ENCODE results near the gene TEAD1.

The TEAD1 gene

DNA sequence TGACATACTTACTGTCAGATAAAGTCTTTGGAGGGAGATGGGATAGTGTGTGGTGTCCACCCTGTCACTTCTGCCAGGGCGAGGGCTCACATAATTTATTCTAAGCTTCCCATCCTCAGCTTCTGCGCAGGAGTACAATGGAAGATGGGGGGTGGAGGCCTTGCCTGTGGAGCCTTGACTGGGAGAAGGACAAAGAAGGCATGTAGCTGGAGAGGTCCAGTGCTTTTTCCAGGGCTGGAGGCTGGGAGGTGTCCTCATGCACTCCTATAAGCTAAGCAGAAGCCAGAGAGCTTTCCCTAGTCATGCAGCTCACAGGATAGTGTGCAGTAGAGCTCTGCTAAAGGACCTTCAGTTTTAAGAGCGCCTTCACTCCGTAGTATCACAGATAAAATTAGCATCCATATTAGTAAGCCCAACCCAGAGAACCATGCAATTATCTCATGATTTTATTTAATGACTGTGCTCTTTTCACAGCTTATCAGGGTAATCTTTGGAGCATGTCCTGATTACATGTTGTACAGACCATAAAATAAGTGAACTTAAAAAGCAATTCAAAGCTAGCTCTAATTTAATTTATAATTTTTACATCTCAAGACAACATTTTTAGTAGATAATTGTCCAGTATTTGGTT, 148.3 kb downstream of the TEAD1 start:
- TF ChIP-seq, protein P1, sequence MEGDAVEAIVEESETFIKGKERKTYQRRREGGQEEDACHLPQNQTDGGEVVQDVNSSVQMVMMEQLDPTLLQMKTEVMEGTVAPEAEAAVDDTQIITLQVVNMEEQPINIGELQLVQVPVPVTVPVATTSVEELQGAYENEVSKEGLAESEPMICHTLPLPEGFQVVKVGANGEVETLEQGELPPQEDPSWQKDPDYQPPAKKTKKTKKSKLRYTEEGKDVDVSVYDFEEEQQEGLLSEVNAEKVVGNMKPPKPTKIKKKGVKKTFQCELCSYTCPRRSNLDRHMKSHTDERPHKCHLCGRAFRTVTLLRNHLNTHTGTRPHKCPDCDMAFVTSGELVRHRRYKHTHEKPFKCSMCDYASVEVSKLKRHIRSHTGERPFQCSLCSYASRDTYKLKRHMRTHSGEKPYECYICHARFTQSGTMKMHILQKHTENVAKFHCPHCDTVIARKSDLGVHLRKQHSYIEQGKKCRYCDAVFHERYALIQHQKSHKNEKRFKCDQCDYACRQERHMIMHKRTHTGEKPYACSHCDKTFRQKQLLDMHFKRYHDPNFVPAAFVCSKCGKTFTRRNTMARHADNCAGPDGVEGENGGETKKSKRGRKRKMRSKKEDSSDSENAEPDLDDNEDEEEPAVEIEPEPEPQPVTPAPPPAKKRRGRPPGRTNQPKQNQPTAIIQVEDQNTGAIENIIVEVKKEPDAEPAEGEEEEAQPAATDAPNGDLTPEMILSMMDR (conservative IDR thresholded peaks at IDR 0.05; ENCODE audit: low read length): no peak
- no peak for DNase-seq (ENCODE audit: low read depth)
- no peak overlapping the region for H3K4me3 ChIP-seq (ENCODE audit: low read length)

DNA sequence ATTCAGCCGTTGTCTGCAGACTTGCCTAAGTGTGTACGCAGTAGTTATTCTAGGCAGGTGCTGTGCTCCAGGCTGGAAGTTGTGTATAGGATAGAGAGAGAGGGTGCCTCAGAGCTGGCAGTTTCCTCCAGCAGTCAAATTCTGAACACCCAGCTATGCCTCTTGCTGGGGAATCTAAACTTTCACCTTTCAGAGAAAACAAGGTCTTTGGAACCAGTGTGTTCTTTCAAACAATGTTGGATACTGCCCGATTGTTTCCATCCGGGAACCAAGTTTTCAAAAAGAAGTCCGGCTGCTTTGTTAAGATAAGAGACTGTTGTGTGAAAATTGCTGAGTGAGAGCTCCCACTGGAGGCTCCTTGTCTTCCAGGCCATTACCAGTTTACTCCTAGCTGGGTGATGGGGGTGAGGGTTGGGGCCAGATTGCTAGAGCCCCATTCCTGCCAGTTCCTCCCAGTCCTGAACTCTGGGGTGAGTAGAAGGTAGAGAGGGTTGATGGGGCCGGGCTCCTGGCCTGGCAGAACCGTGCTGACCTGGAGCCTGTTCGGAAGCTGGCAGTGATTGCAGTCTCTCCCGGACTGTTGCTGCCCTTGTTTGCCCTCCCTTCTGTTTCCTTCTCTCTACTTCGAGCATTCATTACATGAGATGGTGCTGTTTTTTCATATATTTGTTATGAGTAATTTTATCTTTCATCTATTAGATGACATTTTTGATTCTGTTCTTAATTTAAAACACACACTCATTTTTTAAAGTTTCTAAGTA, 150.2 kb downstream of the TEAD1 start:
- DNase-seq (ENCODE audit: low read depth): no peak
- TF ChIP-seq, protein P1 (conservative IDR thresholded peaks at IDR 0.05; ENCODE audit: low read length): no peak
- H3K4me3 ChIP-seq (ENCODE audit: low read length): no peak overlapping the region

DNA sequence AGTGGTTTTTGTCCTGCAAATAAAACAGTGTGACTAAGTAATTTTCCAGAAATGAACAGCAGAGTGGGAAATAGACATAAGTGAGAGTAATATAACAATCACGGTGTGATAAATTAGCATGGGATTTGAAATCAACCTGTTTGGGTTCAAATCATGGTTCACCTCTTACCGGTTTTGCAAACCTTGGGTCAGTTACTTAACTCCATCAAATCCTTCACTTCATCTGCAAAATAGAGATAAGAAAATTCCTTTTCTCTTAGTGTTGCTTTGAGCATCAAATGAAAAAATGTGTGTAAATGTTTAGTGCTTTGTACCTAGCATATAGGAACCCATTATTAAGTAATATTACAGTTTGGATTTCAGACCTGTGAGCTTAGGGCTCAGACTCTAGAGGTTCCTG, 152.2 kb downstream of the TEAD1 start:
- no peak overlapping the region for H3K4me3 ChIP-seq (ENCODE audit: low read length)
- no peak for DNase-seq (ENCODE audit: low read depth)
- TF ChIP-seq, protein P1 (conservative IDR thresholded peaks at IDR 0.05; ENCODE audit: low read length): no peak

DNA sequence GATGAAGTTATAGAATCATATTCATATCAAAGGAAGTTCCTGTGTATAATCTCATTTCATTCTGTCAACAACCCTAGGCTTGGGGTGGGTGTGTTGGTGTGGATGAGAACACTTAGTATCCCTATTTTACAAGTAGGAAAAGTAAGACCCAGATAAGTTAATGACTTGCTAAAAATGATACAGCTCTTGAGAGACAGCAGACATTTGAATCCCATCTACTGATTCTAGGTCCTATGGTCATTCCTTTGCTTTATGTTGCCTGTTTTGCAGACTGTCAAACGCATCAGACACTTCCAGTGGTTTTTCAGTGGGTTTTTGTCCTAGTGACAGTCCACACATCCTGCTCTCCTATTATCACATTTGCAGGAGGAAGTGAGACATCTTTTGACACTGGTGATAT, 153.1 kb downstream of the TEAD1 start:
- H3K4me3 ChIP-seq (ENCODE audit: low read length): peak overlapping the region; percentile 58
- DNase-seq (ENCODE audit: low read depth): no peak
- TF ChIP-seq, protein P1 (conservative IDR thresholded peaks at IDR 0.05; ENCODE audit: low read length): no peak

DNA sequence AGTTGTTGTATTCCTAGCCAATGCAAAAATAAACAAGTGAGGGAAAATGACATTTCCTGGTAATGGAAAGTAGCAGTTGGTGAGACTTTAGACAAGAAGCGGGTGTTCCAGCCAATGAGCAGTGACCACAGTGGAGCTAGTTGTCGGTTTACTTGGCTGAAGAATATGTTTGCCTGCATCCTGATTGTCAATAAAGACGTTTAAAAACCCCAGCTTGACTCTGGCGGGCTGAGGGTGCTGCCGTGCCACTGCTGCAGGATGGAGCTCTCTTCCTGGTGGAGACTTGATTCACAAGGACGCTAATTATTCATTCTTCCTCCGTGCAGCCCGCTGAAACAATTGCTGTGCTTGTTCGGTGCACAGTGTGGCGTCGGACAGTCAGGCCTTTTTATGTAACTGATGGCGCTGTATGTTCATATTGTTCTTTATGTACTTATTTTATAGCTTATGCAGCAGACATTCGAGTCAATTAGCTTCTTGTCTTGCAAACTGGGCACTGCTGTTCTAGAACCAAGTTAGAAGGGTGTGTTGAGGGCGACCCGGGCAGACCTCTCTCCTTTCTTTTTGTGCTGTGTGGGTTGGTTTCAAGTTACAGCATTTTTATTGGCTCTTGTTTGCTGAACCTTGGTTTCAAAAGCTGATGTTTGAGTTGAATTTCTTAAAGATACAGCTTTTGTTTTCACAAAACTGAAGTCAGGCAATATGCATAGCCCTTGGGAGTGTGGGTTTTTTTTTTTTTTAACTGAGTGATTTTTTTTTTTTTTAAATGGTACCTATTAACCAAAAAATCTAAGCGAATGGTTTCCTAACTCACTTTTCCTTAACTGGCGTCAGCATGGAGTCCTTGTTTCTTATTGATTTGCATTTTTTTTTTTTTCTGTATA, 153.9 kb downstream of the TEAD1 start:
- H3K4me3 ChIP-seq (ENCODE audit: low read length): peak overlapping the region; percentile 58
- TF ChIP-seq, protein P1 (conservative IDR thresholded peaks at IDR 0.05; ENCODE audit: low read length): no peak
- DNase-seq (ENCODE audit: low read depth): peak; percentile 68

DNA sequence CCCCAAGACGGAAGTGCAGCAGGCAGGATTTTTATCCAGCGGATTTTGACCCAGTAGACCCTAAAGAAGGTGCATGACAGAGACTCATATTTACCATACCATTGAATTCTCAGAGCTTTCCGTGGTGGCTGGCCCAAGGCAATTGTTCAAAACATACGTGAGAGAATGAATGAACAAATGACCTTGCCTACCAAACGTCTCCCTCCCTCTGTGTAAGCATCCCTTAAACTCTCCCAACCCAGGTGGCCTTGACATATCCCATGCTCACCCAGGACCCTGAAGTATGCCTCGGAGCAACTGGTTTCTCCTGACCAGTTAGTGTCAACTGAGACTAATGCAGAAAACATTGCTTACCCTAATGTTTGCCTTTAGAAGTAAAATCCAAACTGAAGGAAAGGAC, 154.9 kb downstream of the TEAD1 start:
- TF ChIP-seq, protein P1 (conservative IDR thresholded peaks at IDR 0.05; ENCODE audit: low read length): no peak
- DNase-seq (ENCODE audit: low read depth): no peak
- peak overlapping the region; percentile 14; the same call in 1 of the 2 replicates for H3K4me3 ChIP-seq (ENCODE audit: low read length)

Data from AG10803 (cell line).